Measurements from ENCODE around the gene TTLL10. TPM values are rescaled to one million over a fixed set of nuclear protein-coding genes. Genes with fewer than 3 reads are reported as not detected.

Gene TTLL10
- total and polyA plus RNA-seq, 8 donors, result 0.13 to 6.4 (median 0.46) TPM; not detected in 5

DNA sequence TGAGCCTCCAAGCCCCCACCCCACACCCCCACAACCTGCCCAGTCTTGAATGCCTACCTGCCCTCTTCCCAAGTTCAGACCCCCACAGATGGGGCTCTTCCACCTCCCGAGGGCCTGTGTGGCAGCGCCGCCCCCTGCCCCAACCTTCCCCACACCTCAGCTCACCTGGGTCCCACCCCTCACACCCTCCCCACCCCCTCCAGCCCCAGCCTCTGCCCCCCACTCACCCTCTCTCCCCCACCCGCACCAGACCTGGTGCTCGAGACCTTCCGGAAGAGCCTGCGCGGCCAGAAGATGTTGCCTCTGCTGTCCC, 23.5 kb downstream of the TTLL10 start:
- Histone ChIP-seq H3K36me3 (no peaks in the 10 kb centered on the region), H3K27ac (no peak overlapping the region), H3K4me3 (no peak overlapping the region), H3K4me1 (peaks cover 10 to 15% (median 11%) of the 10 kb centered on the region in 4 donors), H3K27me3 (peaks cover 3 to 24% (median 16%) of the 10 kb centered on the region in 3 donors), H3K9me3 (peaks cover 0 to 12% (median 5%) of the 10 kb centered on the region in 4 donors)
- intact Hi-C loops (cut with DNase I; ENCODE audit: low total_unique reads), result no loop called here
- DNase-seq, result no peak
- TF ChIP-seq EP300 (IDR thresholded peaks at IDR 0.05) (no peak), POLR2AphosphoS5 (IDR thresholded peaks at IDR 0.05) (no peak), POLR2A (IDR thresholded peaks at IDR 0.05) (no peak)
- TF ChIP-seq, protein P1, sequence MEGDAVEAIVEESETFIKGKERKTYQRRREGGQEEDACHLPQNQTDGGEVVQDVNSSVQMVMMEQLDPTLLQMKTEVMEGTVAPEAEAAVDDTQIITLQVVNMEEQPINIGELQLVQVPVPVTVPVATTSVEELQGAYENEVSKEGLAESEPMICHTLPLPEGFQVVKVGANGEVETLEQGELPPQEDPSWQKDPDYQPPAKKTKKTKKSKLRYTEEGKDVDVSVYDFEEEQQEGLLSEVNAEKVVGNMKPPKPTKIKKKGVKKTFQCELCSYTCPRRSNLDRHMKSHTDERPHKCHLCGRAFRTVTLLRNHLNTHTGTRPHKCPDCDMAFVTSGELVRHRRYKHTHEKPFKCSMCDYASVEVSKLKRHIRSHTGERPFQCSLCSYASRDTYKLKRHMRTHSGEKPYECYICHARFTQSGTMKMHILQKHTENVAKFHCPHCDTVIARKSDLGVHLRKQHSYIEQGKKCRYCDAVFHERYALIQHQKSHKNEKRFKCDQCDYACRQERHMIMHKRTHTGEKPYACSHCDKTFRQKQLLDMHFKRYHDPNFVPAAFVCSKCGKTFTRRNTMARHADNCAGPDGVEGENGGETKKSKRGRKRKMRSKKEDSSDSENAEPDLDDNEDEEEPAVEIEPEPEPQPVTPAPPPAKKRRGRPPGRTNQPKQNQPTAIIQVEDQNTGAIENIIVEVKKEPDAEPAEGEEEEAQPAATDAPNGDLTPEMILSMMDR (IDR thresholded peaks at IDR 0.05), result no peak
- 86 to 91% (median 87%) methylated on average over 6 to 8 of the region's 8 CpGs for WGBS, 5 donors

DNA sequence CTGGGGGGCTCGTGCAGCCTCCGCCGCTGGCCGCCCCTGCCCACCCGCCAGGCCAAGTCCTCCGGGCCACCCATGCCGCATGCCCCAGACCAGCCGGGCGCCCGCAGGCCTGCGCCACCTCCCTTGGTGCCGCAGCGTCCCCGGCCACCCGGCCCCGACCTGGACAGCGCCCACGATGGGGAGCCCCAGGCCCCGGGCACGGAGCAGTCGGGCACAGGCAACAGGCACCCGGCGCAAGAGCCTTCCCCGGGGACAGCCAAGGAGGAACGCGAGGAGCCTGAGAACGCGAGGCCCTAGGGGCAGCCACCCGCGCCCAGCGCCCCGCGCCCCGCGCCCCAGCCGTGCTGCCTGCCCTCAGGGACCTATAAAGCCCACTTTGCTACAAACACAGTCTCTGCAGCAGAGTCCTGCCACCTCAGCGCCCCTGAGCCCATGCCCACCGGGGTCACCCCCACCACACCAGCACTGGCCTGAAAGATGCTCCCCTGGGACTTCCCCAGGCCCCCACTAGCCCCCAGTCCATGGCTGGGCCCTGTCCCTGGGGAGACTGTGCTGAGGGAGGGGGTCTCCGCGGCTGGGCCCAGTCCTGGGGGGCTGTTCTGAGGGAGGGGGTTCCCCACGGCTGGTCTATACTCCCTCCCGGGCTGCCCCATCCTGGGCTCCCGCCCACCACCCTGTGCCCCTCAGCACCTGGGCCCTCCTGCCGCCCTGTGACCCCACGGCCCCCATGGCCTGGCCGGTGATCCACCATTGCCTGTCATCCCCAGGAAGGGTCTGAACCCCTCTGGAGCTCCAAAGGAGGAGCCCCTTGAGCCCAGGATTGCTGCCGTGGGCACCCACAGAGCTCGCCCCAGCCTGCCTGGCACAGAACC, 24.1 kb downstream of the TTLL10 start:
- Histone ChIP-seq H3K9me3 (peaks cover 0 to 12% (median 5%) of the 10 kb centered on the region in 4 donors), H3K27ac (no peak overlapping the region), H3K4me3 (no peak overlapping the region), H3K4me1 (peaks cover 10 to 15% (median 11%) of the 10 kb centered on the region in 4 donors), H3K27me3 (peaks cover 3 to 30% (median 18%) of the 10 kb centered on the region in 3 donors), H3K36me3 (no peaks in the 10 kb centered on the region)
- intact Hi-C loops (cut with DNase I; ENCODE audit: low total_unique reads), result no loop called here
- DNase-seq, result no peak
- WGBS, 5 donors, result 87 to 96% (median 94%) methylated on average over 22 to 48 of the region's 48 CpGs
- TF ChIP-seq EP300 (IDR thresholded peaks at IDR 0.05), result no peak
- no peak for TF ChIP-seq POLR2AphosphoS5 (IDR thresholded peaks at IDR 0.05)
- TF ChIP-seq, protein P1 (IDR thresholded peaks at IDR 0.05), result no peak
- no peak for TF ChIP-seq POLR2A (IDR thresholded peaks at IDR 0.05)

DNA sequence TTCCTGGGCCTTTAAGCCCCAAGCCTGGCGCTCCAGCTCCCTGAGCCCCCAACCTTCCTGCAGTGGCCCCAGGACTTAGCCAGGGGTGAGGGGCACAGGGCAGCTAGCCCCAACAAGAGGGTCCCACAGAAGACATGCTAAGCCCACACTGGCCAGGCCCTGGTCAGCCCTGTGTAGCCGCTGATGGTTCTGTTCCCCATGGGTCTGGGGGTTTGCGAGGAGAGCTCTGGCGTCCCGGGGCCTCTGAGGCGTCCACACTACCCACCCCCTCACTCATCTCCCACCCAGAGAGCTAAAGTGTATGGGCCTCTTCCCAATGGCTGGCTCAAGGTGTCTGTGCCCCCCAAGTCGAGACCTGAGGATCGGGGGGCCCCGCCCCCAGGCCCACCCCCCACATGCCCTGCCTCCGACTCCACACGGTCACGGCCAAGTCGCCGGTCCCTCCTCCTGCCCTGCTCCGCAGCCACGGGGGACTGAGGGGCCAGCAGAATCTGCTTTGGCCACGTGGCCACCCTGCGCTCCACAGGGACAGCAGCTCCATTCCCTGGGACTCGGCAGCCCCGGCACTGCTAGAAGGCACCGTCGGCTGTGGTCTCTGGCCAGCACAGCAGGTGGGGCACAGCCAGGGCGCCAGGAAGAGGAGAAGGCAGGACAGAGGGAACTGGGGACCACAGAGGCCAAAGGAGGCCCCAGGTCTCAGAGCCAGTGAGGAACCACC, 24.9 kb downstream of the TTLL10 start:
- Histone ChIP-seq H3K9me3 (peaks cover 0 to 12% (median 5%) of the 10 kb centered on the region in 4 donors), H3K4me3 (no peak overlapping the region), H3K36me3 (no peaks in the 10 kb centered on the region), H3K27ac (no peak overlapping the region), H3K4me1 (peaks cover 10 to 15% (median 11%) of the 10 kb centered on the region in 4 donors), H3K27me3 (peaks cover 3 to 38% (median 26%) of the 10 kb centered on the region in 3 donors)
- 57 to 100% (median 75%) methylated on average over 1 to 23 of the region's 23 CpGs for WGBS, 5 donors
- intact Hi-C loops (cut with DNase I; ENCODE audit: low total_unique reads), result no loop called here
- DNase-seq, result no peak
- no peak for TF ChIP-seq POLR2A (IDR thresholded peaks at IDR 0.05)
- no peak for TF ChIP-seq POLR2AphosphoS5 (IDR thresholded peaks at IDR 0.05)
- TF ChIP-seq EP300 (IDR thresholded peaks at IDR 0.05), result no peak
- TF ChIP-seq, protein P1 (IDR thresholded peaks at IDR 0.05), result no peak

DNA sequence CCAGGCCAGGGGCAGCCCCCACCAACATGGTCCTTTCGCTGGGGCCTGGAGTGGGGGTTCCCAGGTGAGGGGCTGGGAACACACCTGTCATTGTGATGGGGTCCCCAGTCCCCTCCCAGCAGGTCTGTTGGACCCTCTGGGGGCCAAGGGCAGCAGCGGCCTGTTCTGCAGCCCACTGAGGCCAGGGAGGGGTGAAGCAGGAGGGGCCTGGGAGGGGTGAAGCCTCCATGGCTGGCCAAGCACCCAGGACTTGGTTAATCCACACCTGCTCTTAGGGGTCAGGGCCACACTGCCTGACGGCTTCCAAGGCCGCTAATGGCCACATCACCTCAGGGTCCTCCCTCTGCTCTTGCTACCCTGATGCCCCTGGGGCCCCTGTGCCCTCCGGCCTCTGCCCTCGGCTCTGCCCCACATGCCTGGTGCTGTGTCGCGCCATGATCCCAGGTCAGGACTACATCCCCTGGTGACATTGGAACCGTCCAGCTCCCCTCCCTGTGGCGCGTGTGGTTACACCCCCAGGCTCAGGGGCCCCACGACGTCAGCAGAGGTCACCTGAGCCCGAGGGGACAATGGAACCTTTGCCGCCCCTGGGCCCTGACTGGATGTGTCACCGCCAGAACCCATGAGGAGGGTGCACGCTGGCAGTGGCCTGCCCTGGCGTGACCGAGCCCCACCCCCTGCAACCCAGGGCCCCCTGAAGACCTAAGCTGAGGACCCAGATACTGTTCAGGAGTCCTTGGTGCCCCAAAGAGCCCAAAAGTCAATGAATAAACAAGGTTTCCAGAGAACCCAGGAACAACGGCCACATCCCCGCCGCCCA, 25.7 kb downstream of the TTLL10 start:
- no peak overlapping the region for H3K4me3 ChIP-seq

More for the DNA sequence above, 25.7 kb downstream of the TTLL10 start:
- DNase-seq, result no peak
- TF ChIP-seq, protein P1 (IDR thresholded peaks at IDR 0.05), result no peak
- intact Hi-C loops (cut with DNase I; ENCODE audit: low total_unique reads), result no loop called here
- peaks cover 0 to 9% (median 4%) of the 10 kb centered on the region in 4 donors for H3K9me3 ChIP-seq
- no peaks in the 10 kb centered on the region for H3K36me3 ChIP-seq
- WGBS, 5 donors, result 78 to 94% (median 81%) methylated on average over 3 to 22 of the region's 22 CpGs
- H3K4me1 ChIP-seq, result peaks cover 10 to 15% (median 11%) of the 10 kb centered on the region in 4 donors
- no peak overlapping the region for H3K27ac ChIP-seq
- peaks cover 3 to 45% (median 32%) of the 10 kb centered on the region in 3 donors for H3K27me3 ChIP-seq

Data from stomach (tissue), 9 donors.